Renal pelvis (tissue), 4 donors: ENCODE results near the gene GABRB1. TPM values are rescaled to one million over a fixed set of nuclear protein-coding genes. Genes with fewer than 3 reads are reported as not detected.

ENCODE experiments used
- DNase-seq: peaks from one replicate; pipeline ENCODE4 v3.0.0-alpha.2; 2013
- polyA plus RNA-seq, 3 donors: library from polyadenylated mRNA; unstranded; fragments of 120-200 nt; gene quantifications; one replicate each; pipeline ENCODE4 v1.2.1, GENCODE V29; 2013; ENCODE audit not compliant: insufficient read length in 3 of 3

The GABRB1 gene
- polyA plus RNA-seq, 3 donors: 0.27 to 1.2 (median 1.2) TPM

DNA sequence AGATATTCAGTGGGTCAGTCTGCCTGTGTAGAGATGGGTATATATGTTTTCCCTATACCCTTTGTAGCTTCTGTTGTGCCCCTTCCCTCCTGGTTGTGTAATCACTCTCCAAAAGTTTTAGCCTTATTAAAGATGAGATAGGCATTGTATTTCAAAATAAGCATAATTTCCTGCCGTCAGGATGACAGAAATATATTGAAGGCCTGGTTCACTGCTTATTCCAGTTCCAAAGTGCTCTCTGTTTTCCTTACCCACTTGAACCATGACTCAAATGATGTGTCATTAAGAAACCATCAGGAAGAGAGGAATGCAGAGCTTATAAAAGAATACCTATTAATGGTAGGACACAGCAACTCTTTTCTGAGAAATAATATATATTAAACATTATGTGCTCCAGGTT lies 178.5 kb downstream of the GABRB1 start:
- DNase-seq: no peak

GRCh38 chr4:47210828-47211227 lies 179.5 kb downstream of the GABRB1 start:
- no peak for DNase-seq

GRCh38 chr4:47213106-47213505 lies 181.7 kb downstream of the GABRB1 start:
- no peak for DNase-seq

DNA sequence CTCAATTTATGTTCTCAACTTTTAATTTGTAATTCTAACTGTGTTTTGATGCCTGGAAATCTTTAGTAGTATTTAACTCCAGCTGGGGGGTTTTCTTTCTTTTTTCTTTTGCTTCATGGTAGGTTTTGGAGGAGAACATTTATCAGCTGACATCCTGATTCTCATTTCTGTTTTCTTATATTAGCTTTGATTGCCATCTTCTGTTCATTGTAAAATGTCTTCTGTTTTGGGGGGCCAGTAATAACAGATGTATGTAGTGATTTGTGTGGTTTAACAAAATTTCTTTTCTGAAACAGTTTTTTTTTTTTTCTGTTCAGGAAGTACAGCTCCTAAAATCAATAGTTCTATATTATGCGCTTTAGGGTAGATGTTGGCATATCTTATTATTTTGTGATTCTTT lies 182.2 kb downstream of the GABRB1 start:
- DNase-seq: no peak

DNA sequence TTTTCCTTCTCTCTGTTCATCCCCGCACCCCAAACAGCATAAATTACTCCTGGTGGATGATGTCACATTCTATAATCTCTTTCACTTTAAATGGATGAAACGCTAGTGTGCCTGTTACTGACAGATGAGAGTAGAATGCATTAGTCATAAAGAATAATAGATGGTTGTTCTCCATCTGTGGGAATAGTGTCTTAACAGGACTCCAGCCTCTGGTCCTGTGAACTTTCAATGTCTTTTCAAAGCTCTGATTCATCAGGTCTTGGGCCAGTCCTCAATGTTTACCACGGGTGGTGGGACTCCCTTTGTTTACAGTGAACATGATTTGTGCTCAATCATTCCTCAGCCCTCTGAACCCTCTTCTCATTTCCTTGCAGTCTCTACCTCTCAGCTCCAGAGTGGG lies 182.6 kb downstream of the GABRB1 start:
- no peak for DNase-seq

DNA sequence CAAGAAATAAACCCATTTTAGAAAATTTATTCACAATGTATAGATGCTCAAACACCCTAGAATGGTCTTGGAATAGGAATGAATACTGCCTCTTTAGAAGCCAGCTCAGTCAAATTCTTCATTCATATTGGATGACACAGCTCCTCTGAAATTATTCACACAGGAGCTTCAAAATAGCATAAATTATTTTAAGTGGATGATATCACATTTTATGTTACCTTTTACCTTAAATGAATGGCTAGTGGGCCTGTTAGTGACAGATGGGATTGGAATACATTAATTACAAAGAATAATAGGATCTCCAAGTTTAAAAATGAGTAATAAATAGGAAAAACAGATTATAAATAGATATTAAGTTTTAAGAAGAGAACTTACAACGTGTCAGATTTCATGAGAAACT lies 184.4 kb downstream of the GABRB1 start:
- DNase-seq: no peak

DNA sequence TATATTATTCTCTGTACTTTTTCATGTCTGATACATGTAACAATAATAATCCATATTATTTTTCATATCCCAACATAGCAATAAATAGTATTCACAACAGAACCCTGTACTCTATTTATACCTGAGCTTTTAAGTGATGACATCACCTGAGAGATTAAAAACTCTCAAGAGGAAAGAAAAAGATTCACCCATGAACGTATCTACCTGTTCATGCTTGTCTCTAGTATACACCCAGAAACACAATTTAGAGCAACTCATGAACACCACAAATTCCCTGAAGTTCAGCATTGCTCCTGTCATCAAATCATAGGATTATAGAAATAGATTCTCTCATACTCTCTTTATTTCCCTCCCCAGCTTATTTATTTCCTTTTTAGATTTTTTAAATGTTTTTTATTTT lies 185.9 kb downstream of the GABRB1 start:
- no peak for DNase-seq

DNA sequence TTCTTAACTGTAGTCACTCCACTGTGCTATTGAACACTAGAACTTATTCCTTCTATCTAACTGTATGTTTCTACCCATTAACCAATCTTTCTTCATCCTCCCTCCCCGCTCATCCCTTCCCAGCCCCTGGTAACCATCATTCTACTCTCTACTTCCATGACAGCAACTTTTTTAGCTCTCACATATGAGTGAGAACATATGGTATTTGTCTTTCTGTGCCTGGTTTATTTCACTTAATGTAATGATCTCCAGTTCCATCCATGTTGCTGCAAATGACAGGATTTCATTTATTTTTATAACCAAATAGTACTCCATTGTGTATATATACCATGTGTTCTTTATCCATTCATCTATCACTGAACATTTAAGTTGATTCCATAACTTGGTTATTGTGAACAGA lies 186.5 kb downstream of the GABRB1 start:
- DNase-seq: no peak

DNA sequence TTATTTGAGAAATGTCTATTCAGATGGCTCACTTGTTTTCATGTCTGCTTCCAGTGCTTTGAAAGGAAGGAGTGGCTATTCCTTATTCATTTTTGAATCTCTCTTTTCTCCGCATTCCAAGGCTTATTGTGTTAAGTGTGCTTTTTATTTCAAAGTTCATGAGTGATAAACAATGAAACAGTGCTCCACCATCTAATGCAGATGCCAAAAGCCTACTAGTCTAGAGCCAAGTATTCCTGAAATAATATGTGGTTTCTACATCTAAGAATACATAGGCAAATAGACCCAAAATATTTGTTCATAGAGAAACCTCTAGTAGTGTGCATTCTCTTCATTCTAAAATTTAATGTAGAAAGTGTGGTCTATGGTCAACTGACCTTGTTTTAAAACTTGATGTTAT lies 187.3 kb downstream of the GABRB1 start:
- DNase-seq: no peak

DNA sequence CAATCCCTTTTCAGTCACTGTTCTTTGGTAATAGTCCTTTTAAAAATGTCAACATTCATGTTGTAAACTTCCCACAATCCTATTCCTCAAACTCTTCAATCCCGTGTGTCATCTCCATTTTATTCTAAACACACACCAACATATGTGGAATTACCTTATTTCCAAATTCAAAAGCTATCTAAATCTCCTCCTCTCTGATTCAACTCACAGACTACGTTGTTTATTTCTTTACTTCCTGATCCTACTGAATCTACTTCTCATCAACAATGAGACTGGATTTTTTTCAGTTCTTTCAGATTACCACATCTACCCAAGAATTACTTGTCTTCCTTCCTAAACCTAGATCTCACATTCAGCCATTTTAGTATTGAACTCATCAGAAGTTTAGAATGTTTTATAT lies 188.2 kb downstream of the GABRB1 start:
- DNase-seq: no peak

GRCh38 chr4:47221721-47222120 lies 190.4 kb downstream of the GABRB1 start:
- DNase-seq: no peak

- DNase-seq: no peak
Observed at GRCh38 chr4:47222276-47222675, 190.9 kb downstream of the GABRB1 start.

GRCh38 chr4:47224361-47224760 lies 193.0 kb downstream of the GABRB1 start:
- DNase-seq: no peak

- no peak for DNase-seq
Observed at GRCh38 chr4:47235721-47236120, 204.4 kb downstream of the GABRB1 start.

DNA sequence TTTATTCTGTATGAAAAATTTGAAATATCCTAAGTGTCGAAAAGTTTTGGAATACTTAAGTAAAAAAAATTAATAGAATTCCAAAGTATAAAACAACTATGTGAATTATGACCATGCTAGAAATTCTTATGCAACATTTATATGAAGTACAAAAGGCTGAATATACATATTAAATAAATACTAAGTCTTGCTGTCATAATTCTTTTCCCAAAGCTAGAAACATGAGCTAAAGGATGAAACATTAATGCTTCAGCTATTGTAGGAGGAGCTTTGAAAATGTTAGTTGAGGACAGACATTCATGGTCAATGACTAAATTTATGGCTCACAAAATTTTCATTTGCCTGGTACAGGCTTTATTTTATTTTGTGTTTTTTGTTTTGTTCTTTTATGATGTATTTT lies 207.3 kb downstream of the GABRB1 start:
- DNase-seq: no peak

- no peak for DNase-seq
Observed at GRCh38 chr4:47239649-47240048, 208.3 kb downstream of the GABRB1 start.

DNA sequence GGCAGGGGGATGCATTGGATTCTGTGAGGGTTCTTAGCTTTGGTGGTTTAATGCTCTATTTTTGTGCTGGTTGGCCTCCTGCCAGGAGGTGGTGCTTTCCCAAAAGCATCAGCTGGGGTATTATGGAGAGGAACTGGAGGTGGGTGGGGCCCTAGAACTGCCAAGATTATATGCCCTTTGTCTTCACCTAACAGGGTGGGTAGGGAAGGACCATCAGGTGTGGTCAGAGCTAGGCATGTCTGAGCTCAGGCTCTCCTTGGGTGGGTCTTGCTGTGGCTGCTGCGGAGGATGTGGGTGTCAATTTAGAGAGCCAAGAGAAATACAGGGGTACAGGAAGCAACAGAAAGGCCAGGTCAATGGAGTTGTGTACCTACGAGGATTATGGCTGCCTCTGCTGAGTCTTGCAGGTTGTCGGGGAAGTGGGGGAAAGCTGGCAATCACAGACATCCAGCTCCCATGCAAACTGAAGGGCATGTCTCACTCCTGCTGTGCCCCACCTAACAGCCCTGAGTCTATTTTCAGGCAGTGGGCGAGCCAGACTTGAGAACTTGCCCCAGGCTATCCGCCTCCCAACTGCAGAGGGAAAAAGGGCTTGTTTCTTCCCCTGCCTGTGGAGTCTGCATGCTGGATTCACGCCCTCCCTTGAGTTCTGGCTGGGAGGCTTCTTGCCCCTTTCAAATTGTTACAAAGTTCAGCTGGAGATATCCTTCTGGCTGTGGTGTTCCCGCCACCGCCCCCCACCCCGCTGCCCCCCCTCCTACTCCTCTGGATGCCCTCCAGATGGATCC lies 220.2 kb downstream of the GABRB1 start:
- no peak for DNase-seq

GRCh38 chr4:47263721-47264120 lies 232.4 kb downstream of the GABRB1 start:
- DNase-seq: no peak

DNA sequence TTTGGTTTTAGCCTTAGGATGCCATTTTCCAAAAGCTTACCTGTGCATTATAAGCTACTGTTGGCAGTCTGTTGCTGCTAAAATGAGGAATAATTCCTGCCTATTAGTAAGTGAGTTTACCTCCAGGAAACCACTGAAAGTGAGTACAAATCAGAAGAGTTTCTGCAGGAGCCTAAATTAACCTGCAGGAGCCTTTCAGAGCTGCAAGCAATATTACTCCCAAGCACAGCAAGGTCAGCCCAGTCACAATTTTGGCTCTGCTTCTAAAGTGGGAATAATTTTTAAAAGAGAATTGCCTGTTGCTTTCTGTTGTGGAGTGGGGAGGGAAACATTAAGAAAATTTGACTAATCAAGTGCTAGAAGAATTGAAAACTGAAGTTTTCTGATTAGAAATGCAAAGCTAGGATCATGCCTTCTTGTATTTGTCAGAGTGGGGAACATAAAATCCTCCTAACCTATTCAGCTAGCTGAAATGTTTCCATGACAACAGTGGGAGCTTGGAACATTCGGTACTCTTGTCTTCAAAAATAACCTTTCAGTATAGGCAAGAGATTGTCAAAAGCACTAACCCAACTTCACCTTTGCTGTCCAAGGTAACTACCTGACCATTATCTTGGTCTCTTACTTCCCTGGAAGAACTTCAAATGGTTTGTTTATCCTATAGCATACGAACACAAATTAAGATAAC lies 239.0 kb downstream of the GABRB1 start:
- no peak for DNase-seq

- DNase-seq: no peak
Observed at GRCh38 chr4:47271291-47271690, 239.9 kb downstream of the GABRB1 start.

DNA sequence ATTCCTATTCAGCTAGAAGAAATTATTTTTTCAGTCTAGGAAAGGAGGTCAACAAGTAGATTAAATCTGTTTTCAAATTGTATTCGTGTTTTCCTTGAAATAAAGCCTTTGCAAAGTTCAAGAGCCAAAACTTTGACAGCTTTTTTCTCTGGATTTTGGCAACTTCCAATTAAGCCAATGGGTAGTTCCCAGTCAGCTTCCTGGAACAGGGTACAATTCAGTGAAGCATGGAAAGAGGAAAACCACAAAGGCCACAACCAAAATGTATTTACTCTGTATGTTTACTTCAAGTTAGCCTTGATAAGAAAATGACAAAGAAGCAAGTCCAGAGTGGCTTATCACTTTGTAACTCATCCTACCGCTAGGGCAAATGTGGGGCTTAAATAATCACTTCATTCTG lies 243.5 kb downstream of the GABRB1 start:
- no peak for DNase-seq

DNA sequence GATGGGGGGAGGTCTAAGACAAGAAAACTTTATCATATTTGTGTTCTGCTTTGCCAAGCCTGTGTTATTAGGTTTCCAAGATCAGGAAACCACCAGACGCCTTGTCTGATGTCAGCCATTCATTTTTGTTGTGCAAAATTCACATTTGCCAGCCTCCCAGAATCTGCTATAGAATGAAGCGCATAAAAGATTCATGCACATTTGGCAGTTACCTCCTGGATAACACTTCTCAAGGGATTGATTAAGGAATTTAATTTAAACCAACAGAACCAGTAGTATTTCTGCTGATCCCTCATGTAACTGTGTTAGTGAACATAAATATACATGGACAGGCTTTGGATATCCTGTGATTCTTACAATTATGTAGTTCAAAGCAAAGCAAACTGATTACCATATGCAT lies 244.2 kb downstream of the GABRB1 start:
- DNase-seq: no peak

GRCh38 chr4:47278631-47279030 lies 247.3 kb downstream of the GABRB1 start:
- no peak for DNase-seq

GRCh38 chr4:47287735-47288134 lies 256.4 kb downstream of the GABRB1 start:
- no peak for DNase-seq
